Measurements from ENCODE around the gene ORMDL1.

Gene ORMDL1

GRCh38 chr2:189819297-189819704, 35.2 kb upstream of the ORMDL1 start:
- Histone ChIP-seq H3K27ac (ENCODE audit: low read length) (no peak overlapping the region), H3K79me2 (ENCODE audit: insufficient read depth, low read length) (no peaks in the 10 kb centered on the region), H3K4me1 (ENCODE audit: insufficient read depth, low read length) (no peaks in the 10 kb centered on the region), H3K4me2 (ENCODE audit: insufficient read depth, low read length) (no peak overlapping the region), H3K36me3 (ENCODE audit: insufficient read depth, low read length) (peaks cover 31% of the 10 kb centered on the region; the same call in 1 of the 2 replicates), H2AFZ (ENCODE audit: low read depth, low read length) (no peak overlapping the region), H3K27me3 (ENCODE audit: insufficient read depth, low read length, poor library complexity) (no peaks in the 10 kb centered on the region), H4K20me1 (ENCODE audit: insufficient read depth, low read length) (no peaks in the 10 kb centered on the region), H3K4me3 (ENCODE audit: low read depth in 1 of 2, low read length in 2 of 2) (no peak overlapping the region), H3K9ac (ENCODE audit: low read depth, low read length) (no peak overlapping the region), H3K9me3 (ENCODE audit: insufficient read depth, low read length, severe bottlenecking) (no peaks in the 10 kb centered on the region)
- TF ChIP-seq CTCF (IDR thresholded peaks at IDR 0.05; ENCODE audit: borderline replicate concordance, extremely low read depth, low read length, poor library complexity, severe bottlenecking) (no peak), EZH2 (IDR thresholded peaks at IDR 0.05; ENCODE audit: borderline replicate concordance, low read depth, low read length, severe bottlenecking) (no peak)
- DNase-seq (no peak), ATAC-seq (ENCODE audit: insufficient read depth, low read depth) (no peak)

- DNase-seq (no peak), ATAC-seq (ENCODE audit: insufficient read depth, low read depth) (no peak)
- Histone ChIP-seq H3K4me2 (ENCODE audit: insufficient read depth, low read length) (no peak overlapping the region), H3K4me3 (ENCODE audit: low read depth in 1 of 2, low read length in 2 of 2) (no peak overlapping the region), H3K4me1 (ENCODE audit: insufficient read depth, low read length) (no peaks in the 10 kb centered on the region), H4K20me1 (ENCODE audit: insufficient read depth, low read length) (no peaks in the 10 kb centered on the region), H3K79me2 (ENCODE audit: insufficient read depth, low read length) (no peaks in the 10 kb centered on the region), H3K9me3 (ENCODE audit: insufficient read depth, low read length, severe bottlenecking) (no peaks in the 10 kb centered on the region), H2AFZ (ENCODE audit: low read depth, low read length) (no peak overlapping the region), H3K36me3 (ENCODE audit: insufficient read depth, low read length) (peaks cover 35% of the 10 kb centered on the region; the same call in 1 of the 2 replicates), H3K27ac (ENCODE audit: low read length) (no peak overlapping the region), H3K9ac (ENCODE audit: low read depth, low read length) (no peak overlapping the region), H3K27me3 (ENCODE audit: insufficient read depth, low read length, poor library complexity) (no peaks in the 10 kb centered on the region)
- TF ChIP-seq CTCF (IDR thresholded peaks at IDR 0.05; ENCODE audit: borderline replicate concordance, extremely low read depth, low read length, poor library complexity, severe bottlenecking) (no peak), EZH2 (IDR thresholded peaks at IDR 0.05; ENCODE audit: borderline replicate concordance, low read depth, low read length, severe bottlenecking) (no peak)
Observed at GRCh38 chr2:189818249-189819038, 34.3 kb upstream of the ORMDL1 start.

- no peaks in the 10 kb centered on the region for H3K4me1 ChIP-seq (ENCODE audit: insufficient read depth, low read length)
Observed at GRCh38 chr2:189803431-189803830, 19.3 kb upstream of the ORMDL1 start.

More at GRCh38 chr2:189803431-189803830, 19.3 kb upstream of the ORMDL1 start:
- no peak for DNase-seq
- Histone ChIP-seq H2AFZ (ENCODE audit: low read depth, low read length) (no peak overlapping the region), H3K9me3 (ENCODE audit: insufficient read depth, low read length, severe bottlenecking) (no peaks in the 10 kb centered on the region), H3K36me3 (ENCODE audit: insufficient read depth, low read length) (peaks cover 58% of the 10 kb centered on the region), H3K79me2 (ENCODE audit: insufficient read depth, low read length) (peaks cover 28% of the 10 kb centered on the region), H3K27ac (ENCODE audit: low read length) (no peak overlapping the region), H3K27me3 (ENCODE audit: insufficient read depth, low read length, poor library complexity) (no peaks in the 10 kb centered on the region), H3K4me2 (ENCODE audit: insufficient read depth, low read length) (no peak overlapping the region), H3K9ac (ENCODE audit: low read depth, low read length) (no peak overlapping the region), H3K4me3 (ENCODE audit: low read depth in 1 of 2, low read length in 2 of 2) (no peak overlapping the region), H4K20me1 (ENCODE audit: insufficient read depth, low read length) (peaks cover 4% of the 10 kb centered on the region; the same call in 1 of the 2 replicates)
- no peak for TF ChIP-seq CTCF (IDR thresholded peaks at IDR 0.05; ENCODE audit: borderline replicate concordance, extremely low read depth, low read length, poor library complexity, severe bottlenecking)
- TF ChIP-seq EZH2 (IDR thresholded peaks at IDR 0.05; ENCODE audit: borderline replicate concordance, low read depth, low read length, severe bottlenecking): no peak
- no peak for ATAC-seq (ENCODE audit: insufficient read depth, low read depth)
